ENCODE data around the gene MCF2L. TPM values are rescaled to one million over a fixed set of nuclear protein-coding genes. Genes with fewer than 3 reads are reported as not detected.

MCF2L gene
- total RNA-seq, 4 donors from 2014 or later: 62.1 to 186 (median 91.3) TPM

DNA sequence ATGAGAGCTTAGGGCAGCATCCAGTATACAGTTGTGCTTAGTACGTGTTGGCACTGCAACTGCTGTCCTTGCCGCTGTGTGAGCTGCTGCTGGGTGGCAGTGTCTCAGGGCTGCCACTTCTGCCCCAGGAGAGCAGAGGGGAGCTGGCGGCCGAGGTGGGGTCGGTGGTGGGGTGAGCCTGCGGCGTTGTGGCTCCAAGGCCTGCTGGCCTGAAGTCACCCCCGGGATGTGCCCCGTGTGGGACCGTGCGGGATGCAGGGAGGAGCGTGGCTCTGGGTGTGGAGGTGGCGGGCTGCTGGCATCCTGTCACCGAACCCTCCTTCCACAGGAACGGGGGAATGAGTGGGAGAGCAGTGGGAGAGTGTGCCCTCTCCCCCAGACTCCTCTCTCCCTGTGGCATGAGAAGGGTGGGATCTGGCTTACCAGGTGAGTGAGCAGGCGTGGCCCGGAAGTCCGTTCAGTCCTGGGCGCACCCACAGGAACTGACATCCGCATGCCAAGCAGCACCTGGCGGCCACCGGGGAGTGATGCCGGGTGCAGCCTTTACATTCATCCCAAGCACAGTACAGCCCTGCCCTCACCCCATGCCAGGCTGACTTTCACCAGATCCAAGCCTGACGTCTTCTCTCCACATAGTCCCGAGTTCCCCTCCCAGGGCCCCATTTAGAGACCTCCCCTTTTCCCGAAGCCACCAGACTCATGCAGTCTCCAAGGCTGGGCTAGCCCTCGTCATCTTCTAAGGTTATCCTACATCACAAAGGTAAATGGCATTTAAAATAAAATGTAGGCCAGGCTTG, 26.6 kb downstream of the MCF2L start:
- in situ Hi-C loops (cut with MboI; ENCODE audit: low pct_ligation_motif_present in 1 of 4, low pct_unique_long_range_greater_than_20kb in 1 of 4, low sequenced_read_pairs in 3 of 4): no loop called here
- intact Hi-C loops (cut with DNase I; ENCODE audit: low total_unique reads): no loop called here
- H3K36me3 ChIP-seq: no peaks in the 10 kb centered on the region
- WGBS, 2 donors (ENCODE audit: low coverage in 1 of 2): 0 to 65% methylated on average over 1 to 27 of the region's 27 CpGs
- DNase-seq: peak; percentile 86
- peaks cover 21 to 61% (median 42%) of the 10 kb centered on the region in 4 donors for H3K4me1 ChIP-seq
- H3K27me3 ChIP-seq: no peaks in the 10 kb centered on the region
- H3K27ac ChIP-seq: peak overlapping the region; percentile 61 to 77 (median 74)
- no peaks in the 10 kb centered on the region for H3K9me3 ChIP-seq
- H3K4me3 ChIP-seq: no peak overlapping the region
- TF ChIP-seq, protein P1, sequence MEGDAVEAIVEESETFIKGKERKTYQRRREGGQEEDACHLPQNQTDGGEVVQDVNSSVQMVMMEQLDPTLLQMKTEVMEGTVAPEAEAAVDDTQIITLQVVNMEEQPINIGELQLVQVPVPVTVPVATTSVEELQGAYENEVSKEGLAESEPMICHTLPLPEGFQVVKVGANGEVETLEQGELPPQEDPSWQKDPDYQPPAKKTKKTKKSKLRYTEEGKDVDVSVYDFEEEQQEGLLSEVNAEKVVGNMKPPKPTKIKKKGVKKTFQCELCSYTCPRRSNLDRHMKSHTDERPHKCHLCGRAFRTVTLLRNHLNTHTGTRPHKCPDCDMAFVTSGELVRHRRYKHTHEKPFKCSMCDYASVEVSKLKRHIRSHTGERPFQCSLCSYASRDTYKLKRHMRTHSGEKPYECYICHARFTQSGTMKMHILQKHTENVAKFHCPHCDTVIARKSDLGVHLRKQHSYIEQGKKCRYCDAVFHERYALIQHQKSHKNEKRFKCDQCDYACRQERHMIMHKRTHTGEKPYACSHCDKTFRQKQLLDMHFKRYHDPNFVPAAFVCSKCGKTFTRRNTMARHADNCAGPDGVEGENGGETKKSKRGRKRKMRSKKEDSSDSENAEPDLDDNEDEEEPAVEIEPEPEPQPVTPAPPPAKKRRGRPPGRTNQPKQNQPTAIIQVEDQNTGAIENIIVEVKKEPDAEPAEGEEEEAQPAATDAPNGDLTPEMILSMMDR (IDR thresholded peaks at IDR 0.05): peak in 4 of 5 experiments; percentile 31 to 80 (median 54)
- TF ChIP-seq POLR2AphosphoS5 (IDR thresholded peaks at IDR 0.05) (peak; percentile 64 to 84 (median 82)), POLR2A (IDR thresholded peaks at IDR 0.05) (peak; percentile 77), EP300 (IDR thresholded peaks at IDR 0.05; ENCODE audit: low read depth) (peak; percentile 45)

DNA sequence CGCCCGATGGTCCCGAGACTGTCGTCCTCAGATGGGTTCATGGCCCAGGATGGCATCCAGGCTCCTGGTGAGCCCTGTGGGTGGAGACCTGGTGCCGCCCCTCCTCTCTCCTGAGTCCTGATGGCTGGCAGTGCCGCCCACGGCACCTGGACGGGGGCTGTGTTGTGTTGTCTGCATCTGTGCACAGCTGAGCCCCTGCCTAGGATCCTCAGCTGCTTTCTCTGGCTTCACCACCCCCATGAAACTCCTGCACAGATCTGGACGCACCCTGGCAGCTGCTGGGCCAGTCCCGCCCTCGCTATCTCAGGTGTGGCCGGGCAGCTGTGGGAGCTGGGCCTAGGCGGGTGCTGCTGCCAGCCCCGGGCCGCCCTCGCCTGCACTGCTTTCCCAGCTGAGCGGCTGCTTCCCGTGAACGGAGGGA, 27.7 kb downstream of the MCF2L start:
- DNase-seq: peak; percentile 69
- Histone ChIP-seq H3K27me3 (peaks cover 8% of the 10 kb centered on the region), H3K9me3 (no peaks in the 10 kb centered on the region), H3K27ac (peak overlapping the region; percentile 60 to 77 (median 74)), H3K4me3 (no peak overlapping the region), H3K4me1 (peaks cover 27 to 62% (median 46%) of the 10 kb centered on the region in 4 donors), H3K36me3 (no peaks in the 10 kb centered on the region)
- intact Hi-C loops (cut with DNase I; ENCODE audit: low total_unique reads): no loop called here
- 53% methylated on average over 13 of the region's 19 CpGs; no CpG with 5 or more reads in 1 of the 2 donors for WGBS, 2 donors (ENCODE audit: low coverage in 1 of 2)
- peak; percentile 78 to 91 (median 88) for TF ChIP-seq POLR2AphosphoS5 (IDR thresholded peaks at IDR 0.05)
- TF ChIP-seq, protein P1 (IDR thresholded peaks at IDR 0.05): no peak
- in situ Hi-C loops (cut with MboI; ENCODE audit: low pct_ligation_motif_present in 1 of 4, low pct_unique_long_range_greater_than_20kb in 1 of 4, low sequenced_read_pairs in 3 of 4): no loop called here

DNA sequence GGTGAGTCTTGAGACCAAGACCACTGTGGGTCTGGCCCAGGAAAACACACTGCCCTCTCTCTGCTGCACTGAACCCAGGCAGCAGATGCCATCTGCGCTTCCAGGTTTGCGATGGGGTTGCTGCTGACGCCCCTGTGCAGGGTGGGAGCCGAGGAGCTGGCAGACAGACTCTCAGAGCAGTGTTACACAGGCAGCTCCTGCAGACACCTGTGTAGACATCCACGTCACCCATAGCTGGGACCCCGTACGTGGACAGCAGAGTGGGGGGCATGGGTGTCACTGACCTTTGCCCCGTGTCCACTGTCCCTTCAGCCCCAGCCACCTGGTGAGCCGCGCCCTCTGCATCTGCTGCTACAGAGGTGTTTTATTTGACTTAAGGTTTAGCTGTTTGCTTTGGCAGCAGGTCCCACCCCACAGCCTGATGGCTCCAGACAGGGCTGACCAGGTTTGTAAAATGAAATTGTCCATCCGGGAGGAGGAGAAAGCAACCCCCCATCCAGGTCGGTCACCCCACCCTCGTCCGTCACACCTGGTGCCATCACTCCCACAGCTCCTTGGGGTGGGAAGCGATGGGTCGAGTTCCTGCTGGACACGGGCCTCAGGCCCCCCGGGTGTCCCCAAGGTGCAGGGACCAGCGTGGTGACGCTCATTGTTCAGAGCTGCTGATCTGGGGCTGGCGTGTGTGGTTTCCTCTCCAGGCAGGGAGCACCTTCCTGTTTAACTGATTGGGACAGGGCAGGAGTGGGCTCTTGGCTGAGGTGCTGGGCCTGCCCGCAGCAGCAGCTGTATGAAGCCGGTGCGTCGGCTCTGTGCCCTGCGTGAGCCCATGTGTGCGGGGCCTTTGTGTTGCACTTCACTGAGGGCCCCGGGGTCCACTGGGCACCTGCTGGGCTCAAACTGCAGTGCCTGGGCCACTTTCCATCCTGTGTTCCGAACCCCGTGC, 28.4 kb downstream of the MCF2L start:
- WGBS, 2 donors (ENCODE audit: low coverage in 1 of 2): 49 to 65% methylated on average over 2 to 30 of the region's 30 CpGs
- peak; percentile 65 for DNase-seq
- Histone ChIP-seq H3K9me3 (no peaks in the 10 kb centered on the region), H3K4me3 (no peak overlapping the region), H3K27me3 (peaks cover 14% of the 10 kb centered on the region), H3K27ac (peak overlapping the region; percentile 51 to 77 (median 74)), H3K4me1 (peaks cover 27 to 65% (median 52%) of the 10 kb centered on the region in 4 donors), H3K36me3 (no peaks in the 10 kb centered on the region)
- in situ Hi-C loops (cut with MboI; ENCODE audit: low pct_ligation_motif_present in 1 of 4, low pct_unique_long_range_greater_than_20kb in 1 of 4, low sequenced_read_pairs in 3 of 4): no loop called here
- TF ChIP-seq POLR2AphosphoS5 (IDR thresholded peaks at IDR 0.05): peak; percentile 53 to 86 (median 71)
- TF ChIP-seq POLR2A (IDR thresholded peaks at IDR 0.05): no peak
- intact Hi-C loops (cut with DNase I; ENCODE audit: low total_unique reads): no loop called here

DNA sequence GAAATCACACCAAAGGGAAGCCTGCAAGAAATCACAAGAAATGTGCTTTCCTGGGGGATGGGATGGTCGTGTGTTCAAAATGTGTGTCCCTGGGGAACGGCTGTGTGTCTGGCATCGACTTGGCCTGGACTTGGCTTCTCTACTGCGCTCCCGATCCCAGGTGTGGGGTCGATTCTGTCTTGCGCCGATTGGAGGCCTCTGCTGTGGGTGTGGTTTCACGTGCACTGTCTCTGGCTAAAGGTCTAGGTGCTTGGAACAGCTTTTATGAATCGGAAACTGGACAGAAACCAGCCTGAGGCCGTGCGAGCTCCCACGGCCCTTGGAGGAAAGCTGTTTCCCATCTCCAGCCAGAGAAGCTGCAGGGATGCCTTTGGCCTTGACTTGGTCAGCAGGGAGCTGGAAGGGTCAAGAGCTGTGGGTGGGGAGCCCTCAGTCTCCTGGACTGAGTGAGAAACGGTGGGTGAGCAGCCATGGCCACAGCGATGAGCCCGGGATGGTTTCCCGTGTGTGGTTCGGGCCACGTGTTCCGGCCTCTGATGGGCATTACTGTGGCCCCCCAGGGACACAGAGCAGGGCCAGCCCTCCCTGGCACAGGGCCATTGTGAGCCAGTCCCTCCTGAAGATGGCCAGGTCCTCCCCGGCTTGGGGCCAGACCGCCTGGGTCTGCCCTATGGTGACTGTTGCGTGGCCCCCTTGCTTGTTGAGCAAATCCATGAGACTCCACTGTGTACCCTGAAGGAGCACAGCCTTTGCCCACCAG, 29.7 kb downstream of the MCF2L start:
- Histone ChIP-seq H3K36me3 (no peaks in the 10 kb centered on the region), H3K27ac (peak overlapping the region; percentile 24 to 77 (median 74)), H3K27me3 (peaks cover 14% of the 10 kb centered on the region), H3K9me3 (no peaks in the 10 kb centered on the region), H3K4me3 (no peak overlapping the region), H3K4me1 (peaks cover 27 to 64% (median 52%) of the 10 kb centered on the region in 4 donors)
- peak; percentile 40 for DNase-seq
- in situ Hi-C loops (cut with MboI; ENCODE audit: low pct_ligation_motif_present in 1 of 4, low pct_unique_long_range_greater_than_20kb in 1 of 4, low sequenced_read_pairs in 3 of 4) (no loop called here), intact Hi-C loops (cut with DNase I; ENCODE audit: low total_unique reads) (no loop called here)
- WGBS, 2 donors (ENCODE audit: low coverage in 1 of 2): 27 to 68% methylated on average over 8 to 20 of the region's 23 CpGs
- no peak for TF ChIP-seq POLR2AphosphoS5 (IDR thresholded peaks at IDR 0.05)
- TF ChIP-seq POLR2A (IDR thresholded peaks at IDR 0.05): no peak
- TF ChIP-seq EP300 (IDR thresholded peaks at IDR 0.05; ENCODE audit: low read depth): no peak
- TF ChIP-seq, protein P1 (IDR thresholded peaks at IDR 0.05): no peak

All from transverse colon (tissue), 4 donors.